NB4 (cell line): ENCODE measurements around the gene UBXN11.

Source experiments
- CTCF ChIP-seq: IDR thresholded peaks from one replicate; pipeline ENCODE4 v1.5.1; 2012; ENCODE audit warnings: low read depth, low read length
- MAX ChIP-seq: IDR thresholded peaks from 2 replicates; pipeline ENCODE4 v1.6.1; 2011; ENCODE audit warnings: low read depth, low read length
- MYC ChIP-seq: IDR thresholded peaks from 2 replicates; pipeline ENCODE4 v1.6.1; 2011; ENCODE audit warnings: low read depth, low read length
- POLR2A ChIP-seq: IDR thresholded peaks from 2 replicates; pipeline ENCODE4 v1.6.1; 2011; ENCODE audit warnings: mild to moderate bottlenecking; ENCODE audit not compliant: insufficient read length; ENCODE audit errors: extremely low read depth

GRCh38 chr1:26338670-26339069 lies 32.2 kb upstream of the UBXN11 start:
- TF ChIP-seq CTCF (no peak), POLR2A (no peak), MAX (no peak), MYC (no peak)
